PFSK-1 (cell line): ENCODE data around the gene ARFGEF2.

Source experiments
- FOXP2 ChIP-seq: optimal IDR thresholded peaks from 2 replicates; pipeline ENCODE3; 2011; ENCODE audit warnings: borderline replicate concordance, control low read depth, inconsistent platforms; ENCODE audit not compliant: insufficient read depth; ENCODE audit errors: extremely low read length, extremely low read depth
- POLR2AphosphoS5 ChIP-seq: IDR thresholded peaks from 2 replicates; pipeline ENCODE4 v1.6.1; 2012; ENCODE audit warnings: low read depth, mild to moderate bottlenecking, control low read depth, low read length, moderate library complexity
- REST ChIP-seq, 2 experiments: IDR thresholded peaks; 2 replicates each; pipeline versions ENCODE4 v1.6.1 to v1.8.0; 2011 to 2012; ENCODE audit warnings: low read depth in 2 of 2, low read length in 2 of 2, control low read depth in 1 of 2, inconsistent platforms in 1 of 2, mild to moderate bottlenecking in 1 of 2, moderate library complexity in 1 of 2; ENCODE audit not compliant: insufficient read depth in 1 of 2
- SIN3A ChIP-seq: IDR thresholded peaks from 2 replicates; pipeline ENCODE4 v1.6.1; 2012; ENCODE audit warnings: mild to moderate bottlenecking, low read length, moderate library complexity, borderline replicate concordance; ENCODE audit not compliant: insufficient read depth
- TAF1 ChIP-seq: IDR thresholded peaks from 2 replicates; pipeline ENCODE4 v1.6.1; 2012; ENCODE audit warnings: low read length, control low read depth, borderline replicate concordance; ENCODE audit not compliant: insufficient read depth

ARFGEF2 gene

GRCh38 chr20:48926821-48927220 is 5.3 kb downstream of the ARFGEF2 start:
- no peak for TF ChIP-seq REST (IDR thresholded peaks at IDR 0.05; ENCODE audit: insufficient read depth in 1 of 2, low read depth in 2 of 2, low read length in 2 of 2)
- no peak for TF ChIP-seq TAF1
- TF ChIP-seq POLR2AphosphoS5, result no peak
- no peak for TF ChIP-seq FOXP2
- no peak for TF ChIP-seq SIN3A

- TF ChIP-seq TAF1 (no peak), REST (IDR thresholded peaks at IDR 0.05; ENCODE audit: insufficient read depth in 1 of 2, low read depth in 2 of 2, low read length in 2 of 2) (no peak), FOXP2 (no peak), SIN3A (no peak), POLR2AphosphoS5 (no peak)
Measured at GRCh38 chr20:48928832-48929725, 7.6 kb downstream of the ARFGEF2 start.

GRCh38 chr20:48930035-48930434 is 8.5 kb downstream of the ARFGEF2 start:
- TF ChIP-seq POLR2AphosphoS5 (no peak), REST (IDR thresholded peaks at IDR 0.05; ENCODE audit: insufficient read depth in 1 of 2, low read depth in 2 of 2, low read length in 2 of 2) (no peak), SIN3A (no peak), TAF1 (no peak), FOXP2 (no peak)

DNA sequence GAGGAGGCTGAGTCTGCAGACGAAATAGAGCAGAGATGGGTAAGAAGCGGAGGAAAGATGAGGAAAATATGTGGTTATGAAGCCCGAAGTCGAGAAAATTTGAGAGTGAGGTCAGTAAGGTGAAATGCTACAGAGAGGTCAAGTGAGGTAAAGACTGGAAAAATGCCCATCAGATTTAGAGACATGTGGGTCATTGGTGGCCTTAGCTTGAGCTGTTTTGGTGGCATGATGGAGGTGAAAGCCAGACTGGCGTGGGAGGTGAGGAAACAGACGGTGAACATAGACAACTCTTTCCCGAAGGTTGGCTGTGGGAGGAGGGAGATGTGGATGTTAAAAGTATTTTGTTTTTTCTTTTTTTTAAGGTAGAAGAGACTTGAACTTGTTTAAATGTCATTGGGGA is 9.4 kb downstream of the ARFGEF2 start:
- TF ChIP-seq FOXP2 (no peak), POLR2AphosphoS5 (no peak), TAF1 (no peak), SIN3A (no peak), REST (IDR thresholded peaks at IDR 0.05; ENCODE audit: insufficient read depth in 1 of 2, low read depth in 2 of 2, low read length in 2 of 2) (no peak)
